GM20431 (cell line): ENCODE measurements around the gene C1S.

Experiments
- in situ Hi-C: fragments of 300-500 bp; cut with MseI, MboI; formaldehyde crosslinking; loops from one replicate; pipeline ENCODE4 v1.15.0; 2020; ENCODE audit warnings: low sequenced_read_pairs; ENCODE audit not compliant: unreplicated experiment

Gene C1S

GRCh38 chr12:7118881-7119280, 58.4 kb downstream of the C1S start:
- in situ Hi-C loops: no loop called here

DNA sequence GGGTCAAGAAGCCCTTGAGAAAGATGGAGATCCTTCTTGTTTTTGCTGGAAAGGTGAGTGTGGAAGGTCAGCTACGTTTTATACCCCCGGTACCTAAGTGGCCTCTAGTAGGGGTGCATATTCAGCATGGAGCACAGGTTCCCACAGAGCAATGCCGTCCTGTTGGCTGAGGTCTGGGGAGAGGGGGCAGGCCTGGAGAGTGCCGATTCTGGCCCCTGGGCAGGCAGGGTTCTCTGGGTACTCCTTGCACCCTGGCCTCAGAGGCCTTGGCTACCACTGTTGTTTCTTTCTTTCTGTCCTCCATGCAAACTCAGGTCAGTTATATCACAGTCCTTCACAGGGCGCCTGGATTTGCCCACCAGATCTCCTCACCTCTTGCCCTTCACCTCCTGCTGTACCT, 59.6 kb downstream of the C1S start:
- in situ Hi-C loops: no loop called here
